HG03108 (cell line): Measurements from ENCODE around the gene NPLOC4.
"Not testable (repeated sequence)": the region's sequence is repeated elsewhere in the genome, so short reads cannot be mapped to it uniquely, and the experiment has no call there.

Experiments
- ATAC-seq: cut with Tn5 transposase; IDR thresholded peaks from one replicate; pipeline ENCODE4 v1.9.1; 2021; ENCODE audit warnings: moderate library complexity; ENCODE audit not compliant: unreplicated experiment

NPLOC4 gene

DNA sequence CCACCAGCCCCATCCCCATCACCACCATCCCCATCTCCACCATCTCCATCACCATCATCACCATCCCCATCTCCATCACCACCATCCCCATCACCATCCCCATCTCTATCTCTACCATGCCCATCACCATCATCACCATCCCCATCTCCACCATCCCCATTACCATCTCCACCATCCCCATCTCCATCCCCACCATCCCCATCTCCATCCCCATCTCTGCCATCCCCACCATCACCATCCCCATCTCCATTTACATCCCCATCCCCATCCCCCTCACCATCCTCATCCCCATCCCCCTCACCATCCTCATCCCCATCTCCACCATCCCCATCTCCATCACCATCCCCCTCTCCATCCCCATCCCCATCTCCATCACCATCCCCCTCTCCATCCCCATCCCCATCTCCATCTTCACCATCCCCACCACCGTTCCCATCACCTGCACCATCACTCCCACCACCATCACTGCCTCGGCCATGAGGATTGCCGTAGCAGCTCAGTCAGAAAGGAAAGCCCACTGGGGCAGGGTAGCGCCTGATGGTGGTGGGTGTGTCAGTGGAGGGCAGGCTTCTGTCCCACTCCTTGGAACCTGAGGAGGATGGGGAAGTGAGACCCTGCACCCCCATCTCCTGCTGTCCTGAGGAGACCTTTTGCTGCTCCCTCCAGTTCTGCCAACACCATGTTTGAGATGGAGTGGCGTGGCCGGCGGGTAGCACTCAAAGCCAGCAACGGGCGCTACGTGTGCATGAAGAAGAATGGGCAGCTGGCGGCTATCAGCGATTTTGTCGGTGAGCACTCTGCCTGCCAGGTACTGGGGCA lies 101.2 kb downstream of the NPLOC4 start:
- ATAC-seq, result no peak

DNA sequence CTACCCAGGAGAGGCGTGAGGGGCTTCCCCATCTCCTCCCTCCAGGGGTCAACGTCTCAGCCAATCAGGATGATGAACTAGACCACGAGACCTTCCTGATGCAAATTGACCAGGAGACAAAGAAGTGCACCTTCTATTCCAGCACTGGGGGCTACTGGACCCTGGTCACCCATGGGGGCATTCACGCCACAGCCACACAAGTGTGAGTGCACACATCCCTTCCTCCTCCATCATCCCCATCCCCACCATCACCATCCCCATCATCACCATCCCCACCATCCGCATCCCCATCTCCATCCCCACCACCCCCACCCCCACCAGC lies 101.9 kb downstream of the NPLOC4 start:
- no peak for ATAC-seq

- no peak for ATAC-seq
Observed at GRCh38 chr17:81534157-81535006, 102.5 kb downstream of the NPLOC4 start.

DNA sequence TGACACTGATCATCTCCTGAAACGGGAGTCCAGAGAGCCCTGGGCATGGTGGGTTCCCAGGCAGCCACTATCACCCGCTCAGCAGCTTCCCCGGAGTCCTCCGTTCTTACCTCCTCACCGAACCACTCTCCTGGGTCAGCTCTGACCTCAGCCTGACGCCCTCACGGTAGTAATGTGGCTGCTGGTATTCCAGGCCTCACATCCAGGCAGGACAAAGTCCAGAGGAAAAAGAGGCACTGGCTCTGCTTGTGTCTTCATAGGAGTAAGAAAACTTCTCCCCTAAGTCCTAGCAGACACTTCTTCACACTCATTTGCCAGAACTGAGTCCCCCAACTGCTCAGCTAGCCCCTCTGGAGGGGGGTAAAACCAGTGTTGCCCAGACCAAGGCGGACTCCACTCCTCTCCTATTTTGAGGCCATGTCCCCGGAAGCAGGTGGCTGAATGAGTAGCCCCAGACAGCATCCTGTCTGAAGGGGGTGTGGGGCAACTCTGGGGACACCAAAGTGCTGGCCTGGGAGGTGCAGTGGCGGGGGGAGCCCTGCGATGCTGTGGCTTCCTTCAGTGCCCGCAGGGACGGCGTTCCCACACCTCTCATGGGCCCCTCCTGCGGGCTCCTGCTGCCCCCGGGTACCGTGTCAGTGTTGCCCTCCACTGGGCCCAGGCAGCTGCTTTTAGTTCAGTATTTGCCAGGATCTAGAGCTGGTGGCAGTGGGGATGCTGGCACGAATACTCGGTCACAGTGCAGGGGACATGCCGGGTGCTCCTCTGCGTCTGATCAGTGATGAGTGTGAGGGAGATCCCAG lies 103.4 kb downstream of the NPLOC4 start:
- ATAC-seq, result no peak

GRCh38 chr17:81532490-81533287 lies 104.2 kb downstream of the NPLOC4 start:
- ATAC-seq, result no peak

DNA sequence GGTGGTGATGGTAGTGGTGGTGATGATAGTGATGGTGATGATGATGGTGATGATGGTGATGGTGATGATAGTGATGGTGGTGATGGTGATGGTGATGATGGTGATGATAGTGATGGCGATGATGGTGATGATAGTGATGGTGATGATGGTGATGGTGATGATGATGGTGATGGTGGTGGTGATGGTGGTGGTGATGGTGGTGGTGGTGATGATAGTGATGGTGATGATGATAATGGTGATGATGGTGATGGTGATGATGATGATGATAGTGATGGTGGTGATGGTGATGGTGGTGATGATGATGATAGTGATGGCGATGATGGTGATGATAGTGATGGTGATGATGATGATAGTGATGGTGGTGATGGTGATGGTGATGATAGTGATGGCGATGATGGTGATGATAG lies 104.9 kb downstream of the NPLOC4 start:
- ATAC-seq, result not testable (repeated sequence)

GRCh38 chr17:81531013-81531412 lies 105.9 kb downstream of the NPLOC4 start:
- not testable (repeated sequence) for ATAC-seq

- no peak for ATAC-seq
Observed at GRCh38 chr17:81529437-81529803, 107.5 kb downstream of the NPLOC4 start.

DNA sequence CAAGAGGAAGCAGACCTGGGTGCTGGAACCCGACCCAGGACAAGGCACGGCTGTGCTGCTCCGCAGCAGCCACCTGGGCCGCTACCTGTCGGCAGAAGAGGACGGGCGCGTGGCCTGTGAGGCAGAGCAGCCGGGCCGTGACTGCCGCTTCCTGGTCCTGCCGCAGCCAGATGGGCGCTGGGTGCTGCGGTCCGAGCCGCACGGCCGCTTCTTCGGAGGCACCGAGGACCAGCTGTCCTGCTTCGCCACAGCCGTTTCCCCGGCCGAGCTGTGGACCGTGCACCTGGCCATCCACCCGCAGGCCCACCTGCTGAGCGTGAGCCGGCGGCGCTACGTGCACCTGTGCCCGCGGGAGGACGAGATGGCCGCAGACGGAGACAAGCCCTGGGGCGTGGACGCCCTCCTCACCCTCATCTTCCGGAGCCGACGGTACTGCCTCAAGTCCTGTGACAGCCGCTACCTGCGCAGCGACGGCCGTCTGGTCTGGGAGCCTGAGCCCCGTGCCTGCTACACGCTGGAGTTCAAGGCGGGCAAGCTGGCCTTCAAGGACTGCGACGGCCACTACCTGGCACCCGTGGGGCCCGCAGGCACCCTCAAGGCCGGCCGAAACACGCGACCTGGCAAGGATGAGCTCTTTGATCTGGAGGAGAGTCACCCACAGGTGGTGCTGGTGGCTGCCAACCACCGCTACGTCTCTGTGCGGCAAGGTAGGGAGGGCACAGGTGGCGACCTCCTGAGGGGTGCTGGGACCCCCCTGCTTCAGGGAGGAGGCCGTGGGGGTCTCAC lies 108.1 kb downstream of the NPLOC4 start:
- ATAC-seq, result no peak

DNA sequence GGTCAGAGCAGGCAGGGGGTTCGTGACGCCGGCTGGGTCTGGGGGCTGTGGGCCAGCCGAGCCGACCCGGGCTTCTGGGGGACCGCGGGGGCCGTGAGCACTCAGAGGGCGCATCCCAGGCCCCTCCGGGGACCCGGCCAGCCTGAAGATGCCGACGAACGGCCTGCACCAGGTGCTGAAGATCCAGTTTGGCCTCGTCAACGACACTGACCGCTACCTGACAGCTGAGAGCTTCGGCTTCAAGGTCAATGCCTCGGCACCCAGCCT lies 108.6 kb downstream of the NPLOC4 start:
- no peak for ATAC-seq

GRCh38 chr17:81527591-81528383 lies 109.1 kb downstream of the NPLOC4 start, which contains the start of gene FSCN2:
Gene FSCN2, plus strand, starts transcription at chr17:81528377. Its CDS starts 155 bp downstream, at chr17:81528532.
- ATAC-seq, result no peak

GRCh38 chr17:81526662-81527571 lies 110.0 kb downstream of the NPLOC4 start:
- no peak for ATAC-seq

- no peak for ATAC-seq
Observed at GRCh38 chr17:81524865-81525159, 112.1 kb downstream of the NPLOC4 start.

GRCh38 chr17:81524039-81524864 lies 112.7 kb downstream of the NPLOC4 start:
- ATAC-seq, result no peak

- ATAC-seq, result no peak
Observed at GRCh38 chr17:81523402-81524038, 113.4 kb downstream of the NPLOC4 start.

DNA sequence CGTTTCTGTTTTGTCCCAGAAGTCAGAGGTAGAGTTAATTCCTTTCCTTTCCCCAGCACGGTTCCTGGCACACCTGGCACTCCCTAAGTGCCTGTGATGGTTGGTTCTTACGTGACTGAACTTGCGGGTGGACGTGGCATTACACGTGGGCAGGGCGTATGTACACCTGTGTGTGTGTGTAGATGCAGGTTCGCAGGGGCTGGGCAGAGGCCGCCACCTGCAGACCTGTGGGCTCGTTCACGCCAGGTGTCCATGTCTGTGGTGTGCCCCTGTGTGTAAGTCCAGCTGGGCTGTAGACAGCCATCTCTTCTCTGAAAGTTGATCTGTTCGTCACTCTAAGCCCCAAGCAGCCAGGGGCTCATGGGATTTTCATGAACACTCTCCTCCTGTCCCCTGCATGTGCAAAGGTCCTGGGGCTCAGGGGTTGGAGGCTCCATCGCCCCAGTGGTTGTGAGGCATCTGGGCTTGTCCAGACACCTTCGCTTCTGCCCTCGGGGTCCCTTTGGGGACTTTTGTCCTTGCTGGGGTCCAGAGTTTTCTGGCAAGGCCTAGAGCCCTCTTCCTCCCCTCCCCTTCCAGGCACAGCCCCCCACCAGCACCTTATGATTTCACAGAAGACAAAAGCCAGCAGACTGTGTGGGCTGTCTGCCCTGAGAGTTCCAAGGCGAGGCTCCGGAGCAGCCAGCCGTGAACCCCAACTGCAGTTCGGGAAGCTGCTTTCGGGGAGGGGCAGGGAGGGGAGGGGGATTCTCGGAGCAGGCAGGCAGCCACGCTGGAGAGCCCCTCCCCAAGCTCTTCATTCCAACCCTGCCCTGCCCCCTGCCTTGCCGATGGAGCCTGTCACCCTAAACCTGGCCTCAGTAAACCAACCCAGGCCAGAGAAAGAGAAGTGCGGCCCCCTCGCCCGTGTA lies 114.2 kb downstream of the NPLOC4 start:
- ATAC-seq, result no peak
